NCI-H128 (cell line): Measurements from ENCODE around the gene UNC79.
A peak's percentile ranks its signal among the peaks of the same experiment; 100 is the strongest.
"Not testable (repeated sequence)": the region's sequence is repeated elsewhere in the genome, so short reads cannot be mapped to it uniquely, and the experiment has no call there.

Experiments
- DNase-seq: peaks from one replicate; lab custom pipeline; 2025; ENCODE audit not compliant: unreplicated experiment; lab: John Stamatoyannopoulos, UW

The UNC79 gene

DNA sequence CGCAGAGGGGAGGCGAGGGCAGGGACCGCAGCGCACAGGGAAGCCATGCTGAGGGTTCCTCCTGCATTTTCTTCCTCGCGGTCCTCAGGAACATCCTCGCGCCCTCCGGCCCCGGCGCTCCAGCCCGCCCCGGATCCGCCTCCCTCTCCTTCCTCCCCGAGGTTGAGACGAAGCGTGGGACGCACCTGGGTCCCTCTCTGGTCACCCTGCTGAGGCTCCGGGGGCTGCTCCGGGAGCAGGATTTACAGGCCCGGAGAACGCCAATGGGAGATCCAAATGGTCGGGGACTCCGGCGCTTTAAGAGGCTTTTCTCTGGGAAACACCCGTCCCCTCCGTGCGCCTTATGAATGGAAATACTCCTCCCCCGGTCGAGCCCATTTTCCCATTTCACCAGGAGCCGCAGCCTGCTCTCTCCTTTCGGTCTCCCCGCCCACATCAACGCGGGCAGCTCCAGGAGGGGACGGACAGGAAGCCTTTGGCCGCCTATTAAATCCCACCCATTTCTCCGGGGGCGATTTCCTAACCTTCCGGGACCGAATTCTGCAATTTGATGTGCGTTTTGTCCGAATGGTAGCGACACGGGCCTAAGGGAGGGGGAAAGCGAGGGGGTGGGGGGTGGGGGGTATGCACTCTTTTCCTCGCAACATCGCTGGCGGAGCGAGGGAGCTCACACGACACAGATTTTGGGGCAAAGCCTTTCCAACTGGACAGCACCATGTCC is at the start of gene UNC79:
Gene UNC79, plus strand, starts transcription at position 625 of the 721 bp plus-strand sequence. Its CDS starts 91 bp downstream, at position 716.
- peak; percentile 63 for DNase-seq

DNA sequence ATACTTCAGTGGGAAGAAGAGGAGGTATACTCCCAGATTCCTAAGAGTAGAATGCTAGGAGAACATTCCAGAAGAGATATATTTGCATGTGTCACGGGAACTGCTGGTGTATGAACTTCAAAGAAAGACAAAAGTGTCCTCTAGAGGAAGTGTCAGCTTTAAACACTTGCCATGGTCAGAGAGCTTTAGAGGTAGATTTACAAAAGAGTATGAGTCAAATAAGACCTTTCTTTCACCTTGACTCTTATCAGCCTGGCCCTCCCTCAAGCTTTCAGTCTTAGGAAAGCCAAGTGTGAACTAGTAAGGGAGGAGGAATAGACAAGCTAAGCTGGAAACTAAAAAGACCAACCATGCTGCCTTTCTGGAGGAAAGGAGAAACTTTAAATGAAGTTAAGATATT is 49.1 kb upstream of the UNC79 start:
- no peak for DNase-seq

DNA sequence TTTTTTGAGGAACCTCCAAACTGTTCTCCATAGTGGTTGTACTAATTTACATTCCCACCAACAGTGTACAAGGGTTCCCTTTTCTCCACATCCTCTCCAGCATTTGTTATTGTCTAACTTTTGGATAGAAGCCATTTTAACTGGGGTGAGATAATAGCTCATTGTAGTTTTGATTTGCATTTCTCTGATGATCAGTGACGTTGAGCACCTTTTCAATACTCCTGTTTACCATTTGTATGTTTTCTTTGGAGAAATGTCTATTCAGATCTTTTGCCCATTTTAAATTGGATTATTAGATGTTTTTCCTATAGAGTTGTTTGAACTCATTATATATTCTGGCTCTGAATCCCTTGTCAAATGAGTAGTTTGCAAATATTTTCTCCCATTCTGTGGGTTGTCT is 46.5 kb upstream of the UNC79 start:
- DNase-seq = not testable (repeated sequence)

DNA sequence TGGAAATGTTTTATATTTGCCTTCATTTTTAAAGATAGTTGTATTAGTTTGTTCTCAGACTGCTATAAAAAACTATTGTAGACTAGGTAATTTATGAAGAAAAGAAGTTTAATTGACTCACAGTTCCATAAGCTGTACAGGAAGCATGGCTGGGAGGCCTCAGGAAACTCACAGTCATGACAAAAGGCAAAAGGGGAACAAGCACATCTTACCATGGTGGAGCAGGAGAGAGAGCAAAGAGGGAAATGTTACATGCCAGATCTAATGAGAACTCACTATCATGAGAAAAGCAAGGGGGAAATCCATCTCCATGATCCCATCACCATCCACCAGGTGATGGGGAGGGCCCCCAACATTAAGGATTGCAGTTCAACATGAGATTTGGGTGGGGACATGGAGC is 35.5 kb upstream of the UNC79 start:
- DNase-seq = no peak

DNA sequence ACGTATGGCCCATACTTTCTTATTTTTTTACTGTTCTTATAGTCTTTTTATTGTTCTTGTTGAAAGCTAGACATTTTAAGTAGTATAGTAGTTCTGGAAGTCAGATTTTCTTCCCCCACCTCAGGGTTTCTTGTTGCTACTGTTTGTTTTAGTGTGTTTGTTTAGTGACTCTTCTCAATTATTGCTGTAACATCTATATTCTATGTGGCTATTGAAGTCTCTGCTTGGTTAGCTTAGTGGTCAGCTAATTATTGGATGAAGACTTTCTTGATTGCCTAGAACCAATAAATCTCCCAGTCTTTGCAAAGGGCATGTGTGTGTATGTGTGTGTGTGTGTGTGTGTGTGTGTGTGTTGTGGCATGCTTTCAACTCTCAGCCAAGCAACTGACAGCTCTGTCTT is 34.3 kb upstream of the UNC79 start:
- no peak for DNase-seq

DNA sequence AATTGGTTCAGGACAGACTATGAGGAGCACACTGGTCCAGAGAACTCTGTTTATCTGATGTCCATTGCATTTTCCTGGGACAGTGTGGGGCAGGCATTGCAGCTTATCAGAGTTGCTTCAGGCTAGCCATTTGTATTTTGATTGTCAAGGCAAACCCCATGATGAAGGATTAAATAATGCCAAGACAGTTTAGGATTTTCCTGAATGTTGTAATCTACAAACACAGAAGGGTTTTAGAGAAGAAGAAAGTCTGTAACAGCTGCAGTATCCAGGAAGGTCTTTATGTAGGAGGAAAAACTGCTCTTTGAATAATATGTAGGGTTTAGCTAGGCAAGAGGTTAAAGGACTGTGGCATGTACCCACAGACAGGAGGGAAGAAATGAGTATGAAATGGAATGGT is 32.2 kb upstream of the UNC79 start:
- DNase-seq = no peak

DNA sequence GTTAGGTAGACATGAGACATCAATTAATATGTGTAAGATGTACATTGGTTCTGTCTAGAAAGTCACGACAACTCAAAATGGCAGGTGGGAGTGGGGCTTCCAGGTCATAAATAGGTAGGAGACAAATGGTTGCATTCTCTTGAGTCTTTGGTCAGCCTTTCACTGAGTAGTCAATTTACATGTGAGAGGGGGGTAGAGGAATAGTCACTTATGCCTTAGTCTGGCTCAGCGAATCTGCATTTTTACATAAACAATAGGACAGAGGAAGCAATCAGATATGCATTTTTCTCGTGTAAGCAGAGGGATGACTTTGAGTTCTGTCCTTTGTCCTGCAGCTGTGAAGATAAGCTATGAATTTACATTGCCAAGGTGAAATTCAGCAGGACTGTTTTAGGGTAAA is 27.8 kb upstream of the UNC79 start:
- DNase-seq = no peak

DNA sequence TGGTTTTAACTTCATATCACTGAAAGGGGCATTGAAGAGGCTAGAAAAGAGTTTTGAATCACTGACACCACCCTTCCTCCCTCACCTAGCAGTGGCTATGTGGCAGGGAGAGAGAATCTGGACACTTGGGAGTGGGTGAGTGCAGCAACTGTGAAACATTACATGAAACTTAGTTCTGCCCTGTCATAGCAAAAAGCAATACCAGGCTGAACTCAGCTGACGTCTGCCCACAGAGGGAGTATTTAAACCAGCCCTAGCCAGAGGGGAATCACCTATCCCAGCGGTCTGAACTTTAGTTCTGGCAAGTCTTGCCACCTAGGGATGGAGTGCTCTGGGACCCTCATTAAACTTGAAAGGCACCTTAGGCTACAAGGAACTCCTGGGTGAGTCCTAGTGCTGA is 20.7 kb upstream of the UNC79 start:
- no peak for DNase-seq

DNA sequence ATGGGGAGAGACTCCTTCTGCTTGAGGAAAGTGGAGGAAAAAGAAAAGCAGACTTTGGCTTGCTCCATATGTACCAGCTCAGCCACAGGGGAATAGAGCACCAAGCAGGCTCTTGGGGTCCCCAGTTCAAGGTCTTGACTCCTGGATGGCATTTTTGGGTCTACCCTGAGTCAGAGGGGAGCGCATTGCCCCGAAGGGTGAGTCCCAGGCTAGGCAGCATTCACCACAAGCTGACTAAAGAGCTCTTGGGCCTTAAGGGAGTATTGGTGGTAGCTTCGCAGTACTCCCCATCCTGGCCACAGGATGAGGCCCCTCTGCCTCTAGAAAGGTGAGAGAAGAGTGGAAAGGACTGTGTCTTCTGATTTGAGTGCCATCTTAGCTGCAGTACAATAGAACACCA is 19.8 kb upstream of the UNC79 start:
- no peak for DNase-seq

DNA sequence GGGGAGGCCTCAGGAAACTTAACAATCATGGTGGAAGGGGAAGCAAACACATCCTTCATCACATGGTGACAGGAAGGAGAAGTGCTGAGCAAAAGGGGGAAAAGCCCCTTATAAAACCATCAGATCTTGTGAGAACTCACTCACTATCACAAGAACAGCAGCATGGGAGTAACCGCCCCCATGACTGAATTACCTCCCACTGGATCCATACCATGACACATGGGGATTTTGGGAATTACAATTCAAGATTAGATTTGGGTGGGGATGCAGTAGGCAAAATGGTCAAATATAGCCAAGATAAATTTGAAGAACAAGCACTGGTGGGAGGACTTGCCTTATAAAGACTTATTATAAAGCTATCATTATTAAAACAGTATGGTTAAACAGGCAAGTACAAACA is 5.6 kb upstream of the UNC79 start:
- DNase-seq = not testable (repeated sequence)

DNA sequence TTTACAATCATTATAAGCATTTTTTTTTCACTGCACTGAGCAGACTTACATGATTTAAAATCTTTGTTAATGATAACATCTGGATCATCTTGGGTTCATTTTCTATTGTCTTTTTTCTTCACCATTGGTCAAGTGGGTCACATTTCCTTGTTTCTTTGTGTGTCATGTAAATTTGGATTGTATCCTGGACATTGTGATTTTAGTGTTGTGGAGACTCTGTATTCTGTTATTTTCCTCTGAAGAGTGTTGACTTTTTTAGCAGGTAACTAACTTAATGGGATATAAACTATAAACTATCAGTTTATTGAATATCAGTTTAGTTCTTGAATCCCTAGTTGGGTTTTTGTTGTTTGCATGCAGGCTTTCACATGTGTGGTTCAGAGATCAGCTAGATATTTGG is 4.0 kb upstream of the UNC79 start:
- no peak for DNase-seq

DNA sequence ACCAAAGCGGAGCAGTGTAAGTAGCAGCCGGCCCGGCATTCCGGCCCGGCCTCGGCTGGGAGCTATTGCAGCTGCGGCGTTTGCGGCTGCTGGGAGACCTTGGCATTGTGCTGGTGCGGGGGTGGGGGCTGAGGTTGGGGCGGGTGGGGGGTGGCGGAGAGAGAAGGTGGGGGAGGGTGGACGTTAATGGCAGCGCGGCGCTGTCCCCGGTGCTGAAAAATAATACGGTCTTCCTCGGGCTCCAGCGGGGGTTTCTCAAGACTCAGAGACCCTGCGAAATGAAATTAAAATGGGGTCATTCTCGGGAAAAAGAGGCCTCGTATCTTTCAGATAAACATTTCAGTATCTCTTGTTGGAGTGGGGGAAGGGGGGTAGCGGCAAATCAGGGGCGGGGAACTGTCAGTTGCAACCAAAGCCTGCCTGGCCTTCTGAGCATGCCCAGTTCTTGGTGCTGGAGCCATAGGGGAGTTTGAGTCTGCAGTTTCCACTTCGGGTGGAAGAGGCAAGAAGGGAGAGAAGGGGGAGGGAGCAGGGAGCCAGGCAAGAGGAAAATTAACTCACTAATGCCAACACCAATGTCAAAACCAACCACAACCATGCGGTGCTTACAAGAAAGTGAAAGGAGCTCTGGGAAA is 414 bp downstream of the UNC79 start:
- DNase-seq = peak; percentile 77

DNA sequence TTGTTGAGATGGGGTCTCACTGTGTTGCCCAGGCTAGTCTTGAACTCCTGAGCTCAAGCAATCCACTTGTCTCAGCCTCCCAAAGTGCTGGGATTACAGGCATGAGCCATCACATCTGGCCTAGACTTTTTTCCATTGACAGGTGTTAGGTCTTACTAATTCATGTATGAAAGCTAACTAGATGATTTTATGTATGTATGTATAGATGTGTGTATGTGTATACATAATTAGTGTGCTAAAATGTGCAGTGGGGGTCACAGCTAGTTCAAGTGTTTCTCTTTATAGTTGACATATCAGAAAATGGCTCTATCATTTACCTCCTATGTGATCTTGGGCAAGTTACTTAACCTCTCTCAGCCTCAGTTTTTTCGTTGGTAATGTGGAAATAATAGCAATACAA is 23.5 kb downstream of the UNC79 start:
- no peak for DNase-seq

DNA sequence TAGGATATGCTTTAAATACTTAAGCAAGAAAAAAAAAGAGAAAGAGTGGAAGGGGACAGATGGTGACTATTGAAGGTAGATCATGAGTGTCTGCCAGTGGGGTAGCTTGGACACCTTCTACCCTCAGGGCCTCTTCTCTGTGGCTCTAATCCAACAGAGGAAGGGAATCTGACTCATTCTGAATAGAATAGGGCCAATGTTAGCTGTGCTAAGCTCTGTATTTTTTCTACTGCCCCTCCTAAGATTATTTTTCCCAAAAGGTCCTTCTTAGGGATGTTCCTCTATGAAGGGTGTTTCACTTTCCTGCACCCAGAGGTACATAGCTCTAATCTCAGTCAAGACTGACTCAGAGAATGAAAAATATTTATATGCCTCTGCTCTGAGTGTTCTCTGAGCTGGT is 25.6 kb downstream of the UNC79 start:
- no peak for DNase-seq

DNA sequence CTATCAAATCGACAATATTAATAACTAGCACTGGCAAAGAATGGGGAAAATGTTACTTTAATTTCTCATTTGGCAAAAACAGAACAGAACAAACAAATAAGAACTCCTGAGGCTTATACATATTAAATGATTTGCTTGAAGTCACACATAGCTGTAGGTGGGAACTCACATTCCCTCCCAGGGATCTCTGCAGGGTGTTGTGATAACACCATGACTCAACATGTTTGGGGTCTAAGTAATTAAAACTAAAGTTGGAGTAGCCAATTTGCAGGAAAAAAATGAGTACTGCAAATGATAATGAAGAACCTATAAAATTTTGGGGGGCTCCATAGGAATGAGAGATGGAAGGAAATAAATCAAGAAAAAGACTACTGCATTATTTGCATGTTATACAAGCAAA is 27.5 kb downstream of the UNC79 start:
- no peak for DNase-seq

DNA sequence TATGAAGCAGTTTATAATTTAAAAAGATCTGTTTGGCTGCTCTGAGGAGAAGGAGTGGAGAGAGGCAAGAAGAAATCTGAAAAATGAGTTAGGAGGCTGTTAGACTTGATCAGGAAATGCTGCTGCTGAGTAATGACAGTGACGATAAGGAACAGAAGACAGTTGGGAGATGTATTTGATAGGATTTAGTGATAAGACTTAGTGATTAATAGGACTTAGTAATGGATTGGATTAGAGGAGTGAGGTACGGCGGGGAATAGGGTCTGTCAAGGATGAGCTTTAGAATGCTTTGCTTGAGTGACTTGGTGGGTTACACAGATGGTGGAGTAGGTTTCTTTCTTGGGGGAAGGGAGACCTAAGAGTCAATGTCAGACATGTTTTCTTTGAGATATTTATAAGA is 31.7 kb downstream of the UNC79 start:
- no peak for DNase-seq

DNA sequence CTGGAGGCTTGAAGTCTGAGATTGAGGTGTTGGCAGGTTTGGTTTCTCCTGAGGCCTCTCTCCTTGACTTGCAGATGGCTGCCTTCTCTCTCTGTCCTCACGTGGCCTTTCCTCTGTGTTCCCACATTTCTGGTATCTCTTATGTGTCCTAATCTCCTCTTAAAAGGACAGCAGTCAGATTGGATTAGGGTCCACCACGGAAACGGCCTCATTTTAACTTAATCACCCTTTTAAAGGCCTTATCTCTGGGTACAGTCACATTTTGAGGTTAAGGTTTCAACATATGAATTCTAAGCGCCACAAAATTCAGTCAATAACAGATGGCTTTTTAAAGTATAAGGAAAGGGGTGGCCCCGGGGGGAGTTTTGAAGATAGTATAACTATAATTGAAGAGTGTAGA is 33.5 kb downstream of the UNC79 start:
- no peak for DNase-seq

DNA sequence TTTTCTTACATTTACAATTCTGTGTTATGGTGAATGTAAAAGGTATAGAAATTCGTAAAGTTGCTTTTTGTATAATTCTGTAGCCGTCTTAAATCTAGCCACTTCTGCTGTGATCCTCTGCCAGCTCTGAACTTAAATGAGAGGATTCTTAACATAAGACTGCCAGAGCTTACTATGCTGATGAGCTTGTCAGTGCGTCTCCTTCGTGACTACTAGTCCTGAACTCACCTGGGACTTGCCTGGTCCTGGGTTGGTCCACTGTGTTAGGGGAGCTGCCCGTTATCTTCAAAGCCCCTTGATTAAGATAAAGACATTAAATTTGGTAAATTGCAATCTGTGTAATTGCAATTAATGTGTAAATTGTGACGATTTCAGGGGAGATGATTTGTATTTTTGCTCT is 44.7 kb downstream of the UNC79 start:
- no peak for DNase-seq

DNA sequence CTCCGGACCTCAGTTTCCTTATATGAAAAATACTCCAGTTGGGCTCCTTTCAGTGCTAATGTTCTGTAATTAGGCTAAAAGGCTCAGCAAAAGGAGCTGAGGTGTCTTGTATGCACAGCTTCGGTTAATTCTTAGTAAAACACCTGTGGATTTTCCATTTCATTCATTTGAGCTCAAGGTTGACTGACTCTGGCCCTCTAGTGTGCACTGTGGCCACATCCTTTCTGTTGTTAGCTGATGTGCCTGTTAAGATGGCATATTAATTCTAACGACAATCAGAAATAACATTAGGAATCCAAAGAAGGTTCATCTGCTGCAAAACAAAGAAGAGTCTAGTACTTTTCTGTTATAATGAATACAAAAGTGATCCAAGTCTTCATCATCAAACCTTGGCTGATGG is 45.6 kb downstream of the UNC79 start:
- no peak for DNase-seq

DNA sequence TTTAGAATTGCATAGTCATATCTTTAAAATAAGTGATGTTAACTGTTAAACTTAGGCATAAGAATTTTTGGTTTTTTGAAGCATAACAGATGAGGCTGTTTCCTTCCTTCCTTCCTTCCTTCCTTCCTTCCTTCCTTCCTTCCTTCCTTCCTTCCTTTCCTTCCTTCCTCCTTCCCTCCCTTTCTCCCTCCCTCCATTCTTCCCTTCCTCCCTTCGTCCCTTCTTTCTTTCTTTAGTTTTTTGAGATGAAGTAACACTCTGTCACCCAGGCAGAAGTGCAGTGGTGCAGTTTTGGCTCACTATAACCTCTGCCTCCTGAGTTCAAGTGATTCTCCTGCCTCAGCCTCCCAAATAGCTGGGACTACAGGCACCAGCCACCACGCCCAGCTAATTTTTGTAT is 48.3 kb downstream of the UNC79 start:
- not testable (repeated sequence) for DNase-seq

DNA sequence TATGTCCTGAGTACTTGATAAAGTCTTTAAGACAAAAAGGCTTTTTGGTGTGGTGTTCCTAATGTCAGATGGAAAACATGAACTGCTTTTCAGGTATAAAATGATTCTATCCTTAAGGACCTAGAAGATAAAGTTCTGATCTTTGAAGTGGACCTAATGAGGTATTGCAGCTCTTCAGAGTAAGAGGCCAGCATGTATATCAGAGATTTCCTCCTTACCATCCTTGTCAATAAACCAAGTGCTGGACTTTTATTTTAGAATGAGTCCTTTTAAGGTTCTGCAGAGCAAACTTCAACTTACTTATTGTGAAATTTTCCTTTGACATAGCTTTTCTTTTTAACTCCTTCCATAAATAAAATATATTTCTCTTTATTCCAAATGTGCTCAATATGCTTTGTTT is 50.1 kb downstream of the UNC79 start:
- DNase-seq = no peak

DNA sequence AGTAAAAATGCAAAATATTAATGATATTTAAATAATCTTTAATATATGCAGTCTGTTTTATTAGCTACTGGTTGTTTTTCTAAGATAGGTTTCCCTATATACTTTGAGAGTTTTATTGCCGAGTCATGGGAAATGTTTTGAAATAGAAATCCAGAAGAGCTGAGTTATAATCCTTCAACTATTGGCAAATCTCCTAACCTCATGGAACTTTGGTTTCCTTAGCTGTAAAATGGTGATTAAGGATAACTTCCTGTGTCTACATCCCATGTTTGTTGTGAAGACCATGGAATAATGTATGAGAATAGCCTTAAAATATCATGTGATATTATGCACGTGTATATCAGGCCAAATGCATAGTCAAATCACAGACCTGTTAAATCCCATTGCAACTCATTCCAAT is 51.0 kb downstream of the UNC79 start:
- no peak for DNase-seq

DNA sequence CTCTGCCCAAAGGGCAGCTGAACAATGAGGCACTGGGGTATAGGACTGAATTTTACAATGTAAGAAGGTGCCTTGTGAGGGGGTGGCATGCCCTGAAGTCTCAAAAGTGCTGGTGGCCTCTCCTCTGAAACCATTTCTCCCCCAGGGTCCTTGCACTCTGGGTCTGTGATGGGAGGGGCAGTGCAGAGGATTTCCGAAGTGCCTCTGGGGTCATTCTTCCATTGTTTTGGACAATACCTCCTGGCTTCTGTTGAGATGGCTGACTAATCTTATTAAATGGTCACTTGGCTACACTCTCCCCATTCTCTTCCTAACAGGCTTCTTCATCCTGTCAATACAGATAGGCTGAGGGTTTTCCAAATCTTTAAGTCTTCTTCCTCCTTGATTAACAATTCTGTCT is 59.3 kb downstream of the UNC79 start:
- DNase-seq = no peak
